Fibroblast of the aortic adventitia (primary cell): ENCODE data around the gene SKAP1. TPM values are rescaled to one million over a fixed set of nuclear protein-coding genes. Genes with fewer than 3 reads are reported as not detected.

Experiments
- DNase-seq: peaks from one replicate; pipeline ENCODE4 v3.0.0-alpha.2; 2010; ENCODE audit warnings: low read depth
- H3K4me3 ChIP-seq: 2 replicates; pipeline ENCODE4 v1.5.1; 2011; ENCODE audit warnings: low read depth, mild to moderate bottlenecking, control low read depth, low read length, moderate library complexity
- total RNA-seq: library from RNA; depleted of rRNA; stranded (reverse); fragments of >200 nt; gene quantifications from 2 replicates; pipeline ENCODE4 v1.2.3, GENCODE V29; 2012; ENCODE audit warnings: low replicate concordance
- TF ChIP-seq, protein P1 (sequence below): IDR thresholded peaks from 2 replicates; pipeline ENCODE4 v1.5.1; 2011; ENCODE audit warnings: mild to moderate bottlenecking, low read length, control low read depth, inconsistent platforms; ENCODE audit not compliant: insufficient read depth

The SKAP1 gene
- total RNA-seq, 1 donor: not detected

DNA sequence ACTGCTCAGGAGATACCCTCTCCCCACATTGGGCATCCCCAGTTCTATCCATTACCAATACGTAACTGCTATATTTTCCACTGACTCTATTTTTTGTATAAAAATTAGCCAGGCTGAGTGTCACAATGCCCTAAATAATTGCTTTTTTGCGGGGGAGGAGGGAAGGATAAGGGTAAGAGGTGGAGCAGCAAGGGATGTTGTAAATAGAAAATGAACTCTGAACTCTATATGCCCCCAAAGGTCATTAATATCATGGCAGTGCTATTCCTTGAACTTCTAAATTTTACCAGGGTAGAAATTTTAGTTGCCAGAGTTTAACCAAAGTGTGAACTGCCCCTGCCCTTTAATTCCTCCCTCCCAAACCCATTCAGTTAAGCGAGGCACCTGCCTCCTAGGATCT, 118.7 kb downstream of the SKAP1 start:
- DNase-seq: no peak
- TF ChIP-seq, protein P1, sequence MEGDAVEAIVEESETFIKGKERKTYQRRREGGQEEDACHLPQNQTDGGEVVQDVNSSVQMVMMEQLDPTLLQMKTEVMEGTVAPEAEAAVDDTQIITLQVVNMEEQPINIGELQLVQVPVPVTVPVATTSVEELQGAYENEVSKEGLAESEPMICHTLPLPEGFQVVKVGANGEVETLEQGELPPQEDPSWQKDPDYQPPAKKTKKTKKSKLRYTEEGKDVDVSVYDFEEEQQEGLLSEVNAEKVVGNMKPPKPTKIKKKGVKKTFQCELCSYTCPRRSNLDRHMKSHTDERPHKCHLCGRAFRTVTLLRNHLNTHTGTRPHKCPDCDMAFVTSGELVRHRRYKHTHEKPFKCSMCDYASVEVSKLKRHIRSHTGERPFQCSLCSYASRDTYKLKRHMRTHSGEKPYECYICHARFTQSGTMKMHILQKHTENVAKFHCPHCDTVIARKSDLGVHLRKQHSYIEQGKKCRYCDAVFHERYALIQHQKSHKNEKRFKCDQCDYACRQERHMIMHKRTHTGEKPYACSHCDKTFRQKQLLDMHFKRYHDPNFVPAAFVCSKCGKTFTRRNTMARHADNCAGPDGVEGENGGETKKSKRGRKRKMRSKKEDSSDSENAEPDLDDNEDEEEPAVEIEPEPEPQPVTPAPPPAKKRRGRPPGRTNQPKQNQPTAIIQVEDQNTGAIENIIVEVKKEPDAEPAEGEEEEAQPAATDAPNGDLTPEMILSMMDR: no peak
- H3K4me3 ChIP-seq: no peak overlapping the region

DNA sequence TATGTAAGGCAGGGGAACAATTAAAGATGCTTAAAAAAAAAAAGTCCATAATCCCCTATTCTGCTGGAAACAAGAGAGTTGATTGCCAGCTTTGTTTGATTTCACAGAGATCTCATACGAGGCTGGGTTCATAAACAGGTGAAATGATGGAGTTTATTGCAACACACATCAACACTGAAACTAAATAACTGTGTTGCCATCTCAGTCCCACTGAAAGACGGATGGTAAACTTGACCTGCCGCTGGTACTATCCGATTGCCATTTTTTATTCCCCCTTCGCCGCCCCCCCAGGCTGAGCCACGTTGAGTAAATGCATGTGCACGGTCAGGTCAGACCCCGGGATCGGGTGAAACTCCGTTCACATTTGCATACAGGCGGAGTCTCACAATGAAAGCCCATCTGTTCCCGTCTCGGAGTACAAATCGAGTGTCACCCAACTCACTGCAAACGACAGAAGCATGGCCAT, 119.2 kb downstream of the SKAP1 start:
- TF ChIP-seq, protein P1: no peak
- no peak overlapping the region for H3K4me3 ChIP-seq
- no peak for DNase-seq

DNA sequence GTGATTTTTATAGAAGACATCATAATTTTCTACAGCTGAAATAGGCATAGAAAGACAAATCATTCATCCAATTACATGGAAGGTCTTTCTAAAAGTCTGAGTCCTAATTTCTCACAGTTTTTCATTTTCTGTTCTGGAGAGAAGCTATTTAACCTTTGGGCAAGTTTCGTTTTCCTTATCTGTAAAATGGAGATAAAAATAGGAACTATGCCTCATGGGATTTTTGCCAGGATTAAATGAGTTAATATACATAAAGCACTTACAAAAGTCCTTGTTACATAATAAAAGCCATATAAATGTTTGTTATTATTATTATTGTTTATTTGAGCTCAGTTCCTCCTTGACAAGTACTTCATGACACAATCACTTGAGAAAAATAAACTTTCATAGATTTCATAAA, 121.4 kb downstream of the SKAP1 start:
- DNase-seq: peak; percentile 11
- H3K4me3 ChIP-seq: no peak overlapping the region
- TF ChIP-seq, protein P1: no peak

DNA sequence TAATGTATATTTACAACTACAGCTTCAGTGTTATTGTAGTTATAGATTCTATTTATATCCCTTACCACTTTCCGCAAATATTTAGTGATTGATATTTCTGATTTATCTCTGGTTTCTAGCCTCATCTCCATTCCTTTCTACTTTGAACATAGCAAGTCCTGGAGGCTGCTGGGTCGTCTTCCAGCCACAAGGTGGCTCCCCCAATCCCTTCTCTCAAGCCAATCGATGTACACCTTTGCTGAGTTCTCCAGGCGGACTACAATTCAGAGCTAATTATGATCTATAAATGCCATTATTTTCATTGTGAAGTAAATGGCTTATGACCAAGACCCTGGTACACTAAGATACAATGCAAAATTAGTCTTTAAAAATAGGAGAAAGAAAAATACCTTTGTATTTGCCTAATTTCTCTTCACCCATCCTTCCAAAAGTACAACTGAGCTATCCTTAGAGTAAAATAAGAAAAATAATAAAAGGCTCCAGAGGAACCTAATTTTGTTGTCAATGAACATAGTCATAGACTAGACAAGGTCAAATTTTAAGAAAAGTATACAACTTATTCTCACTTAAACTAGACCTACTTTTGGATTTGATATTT, 122.1 kb downstream of the SKAP1 start:
- TF ChIP-seq, protein P1: peak; percentile 98
- peak; percentile 76 for DNase-seq
- H3K4me3 ChIP-seq: no peak overlapping the region

DNA sequence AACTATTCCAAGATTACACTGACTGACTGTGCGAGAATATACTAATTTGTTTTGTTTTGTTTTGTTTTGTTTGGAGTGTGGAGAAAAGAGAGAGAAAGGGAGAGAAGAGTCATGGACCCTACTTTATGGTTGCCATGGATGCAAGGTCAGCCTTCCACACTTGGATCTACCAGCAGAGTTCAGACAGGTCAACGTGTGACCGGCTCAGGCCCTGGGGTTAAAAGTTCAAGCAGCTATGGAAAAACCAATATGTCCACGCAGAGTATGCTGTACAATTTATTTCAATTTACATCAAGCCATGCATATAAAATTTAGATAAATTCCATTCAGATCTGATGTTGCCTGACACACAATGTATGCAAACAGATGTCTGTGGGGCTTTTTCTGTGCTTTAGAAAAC, 122.8 kb downstream of the SKAP1 start:
- no peak overlapping the region for H3K4me3 ChIP-seq
- TF ChIP-seq, protein P1: no peak
- no peak for DNase-seq

DNA sequence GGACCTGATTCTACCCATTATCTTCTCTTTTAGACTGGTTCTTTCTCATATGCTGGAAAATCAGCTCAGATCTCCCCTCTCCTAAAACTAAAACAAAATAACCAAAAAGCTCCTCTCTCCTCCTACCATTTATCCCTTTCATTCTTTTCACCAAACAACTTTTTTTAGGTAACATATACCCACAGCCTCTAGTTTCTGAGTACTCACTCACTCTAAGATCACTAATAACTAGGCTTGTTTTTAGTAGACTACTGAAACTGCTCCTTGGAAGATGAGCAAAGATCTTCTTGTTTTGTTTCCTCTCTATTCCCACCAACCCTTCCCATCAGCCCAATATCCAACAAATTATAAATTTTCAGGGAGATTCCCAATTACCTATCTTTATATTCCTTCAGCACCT, 129.0 kb downstream of the SKAP1 start:
- no peak overlapping the region for H3K4me3 ChIP-seq
- TF ChIP-seq, protein P1: no peak
- DNase-seq: no peak

DNA sequence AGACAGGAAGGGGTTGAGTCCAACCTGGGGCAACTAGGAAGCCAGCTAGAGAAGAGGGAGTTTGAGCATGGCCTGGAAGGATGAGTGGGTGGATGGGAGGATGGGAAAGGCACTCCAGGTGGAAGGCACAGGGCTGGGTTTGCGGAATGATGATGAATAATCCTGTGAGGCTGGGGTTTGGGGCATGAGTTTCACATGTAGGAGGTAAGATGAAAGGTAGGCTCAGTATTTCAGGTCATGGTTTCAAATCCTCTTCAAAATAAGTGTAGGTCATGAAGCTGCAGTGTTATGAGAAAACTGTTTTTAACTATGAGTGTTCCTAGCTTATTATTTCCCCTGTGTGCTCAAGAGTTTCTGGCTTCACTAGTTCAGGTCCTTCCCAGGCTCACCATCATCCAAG, 130.3 kb downstream of the SKAP1 start:
- no peak for DNase-seq
- no peak overlapping the region for H3K4me3 ChIP-seq
- TF ChIP-seq, protein P1: no peak
